IMR-90 (cell line): ENCODE data around the gene TMC3. TPM values are rescaled to one million over a fixed set of nuclear protein-coding genes. Genes with fewer than 3 reads are reported as not detected.

Experiments
- ATAC-seq: fragments of 200-7000 bp; cut with Tn5 transposase; 2 replicates; pipeline ENCODE4 v1.9.1; 2020; ENCODE audit warnings: low read depth, mild to moderate bottlenecking, moderate library complexity
- BruUV-seq: library from RNA; stranded (reverse); fragments of 400-500 nt; replicated peaks from 2 replicates; lab custom pipeline; 2021; lab: Mats Ljungman, UMichigan
- CTCF ChIA-PET: fragments of 300-600 bp; formaldehyde crosslinking; extraction: SDS; loops from one replicate; lab custom pipeline; 2021; ENCODE audit warnings: antibody characterized with exemption; lab: Yijun Ruan, JAX
- POLR2A ChIA-PET: fragments of 300-600 bp; sonication (Branson Sonifier 250); formaldehyde crosslinking; loops from one replicate; lab custom pipeline; 2022; ENCODE audit warnings: antibody characterized with exemption; ENCODE audit not compliant: unreplicated experiment; lab: Charles Lee
- DNase-seq: peaks from one replicate; pipeline ENCODE4 v3.0.0; 2013
- H2AFZ ChIP-seq: replicated peaks from 2 replicates; pipeline ENCODE3; 2013; ENCODE audit warnings: low read length, mild to moderate bottlenecking; ENCODE audit not compliant: poor library complexity
- H2AK5ac ChIP-seq: 2 replicates; pipeline ENCODE4 v1.6.1; 2013; ENCODE audit warnings: low read depth, low read length, inconsistent platforms
- H2AK9ac ChIP-seq: replicated peaks from 2 replicates; pipeline ENCODE3; 2013; ENCODE audit warnings: mild to moderate bottlenecking, low read depth, low read length, moderate library complexity; ENCODE audit not compliant: poor library complexity
- H2BK120ac ChIP-seq: 2 replicates; pipeline ENCODE4 v1.6.1; 2013; ENCODE audit warnings: low read depth, low read length, inconsistent platforms
- H2BK15ac ChIP-seq: 3 replicates; pipeline ENCODE4 v1.6.1; 2013; ENCODE audit warnings: low read depth, low read length, inconsistent platforms
- H2BK20ac ChIP-seq: 2 replicates; pipeline ENCODE4 v1.6.1; 2013; ENCODE audit warnings: low read depth, mild to moderate bottlenecking, inconsistent platforms, low read length, moderate library complexity
- H2BK5ac ChIP-seq: 2 replicates; pipeline ENCODE4 v1.6.1; 2013; ENCODE audit warnings: mild to moderate bottlenecking, low read depth, low read length, inconsistent platforms; ENCODE audit not compliant: poor library complexity, severe bottlenecking
- H3K14ac ChIP-seq: replicated peaks from 2 replicates; pipeline ENCODE4 v1.6.1; 2013; ENCODE audit warnings: low read depth, low read length, inconsistent platforms
- H3K18ac ChIP-seq: 2 replicates; pipeline ENCODE4 v1.6.1; 2013; ENCODE audit warnings: low read depth, low read length, control low read depth
- H3K23ac ChIP-seq: 2 replicates; pipeline ENCODE4 v1.6.1; 2013; ENCODE audit warnings: low read depth, low read length, inconsistent platforms
- H3K27ac ChIP-seq: 2 replicates; pipeline ENCODE4 v1.5.1; 2013; ENCODE audit warnings: mild to moderate bottlenecking, control low read depth, low read length; ENCODE audit not compliant: insufficient read depth
- H3K27me3 ChIP-seq: 2 replicates; pipeline ENCODE4 v1.6.1; 2013; ENCODE audit warnings: low read length; ENCODE audit not compliant: control insufficient read depth, insufficient read depth
- H3K36me3 ChIP-seq: 2 replicates; pipeline ENCODE4 v1.6.1; 2013; ENCODE audit warnings: low read length, mixed read lengths; ENCODE audit not compliant: control insufficient read depth, insufficient read depth
- H3K4ac ChIP-seq: 2 replicates; pipeline ENCODE4 v1.6.1; 2013; ENCODE audit warnings: low read depth, low read length, inconsistent platforms
- H3K4me1 ChIP-seq: 2 replicates; pipeline ENCODE4 v1.6.1; 2013; ENCODE audit warnings: low read length, mixed read lengths; ENCODE audit not compliant: control insufficient read depth, insufficient read depth
- H3K4me2 ChIP-seq: 2 replicates; pipeline ENCODE4 v1.6.1; 2013; ENCODE audit warnings: low read depth, mild to moderate bottlenecking, control low read depth, low read length, moderate library complexity
- H3K4me3 ChIP-seq: 2 replicates; pipeline ENCODE4 v1.5.1; 2013; ENCODE audit warnings: low read depth, mild to moderate bottlenecking, control low read depth, low read length, moderate library complexity; ENCODE audit not compliant: insufficient read depth
- H3K56ac ChIP-seq: 2 replicates; pipeline ENCODE4 v1.6.1; 2013; ENCODE audit warnings: low read length, inconsistent platforms; ENCODE audit not compliant: insufficient read depth; ENCODE audit errors: extremely low read depth
- H3K79me1 ChIP-seq, 2 experiments: 2 replicates each; pipeline ENCODE4 v1.6.1; 2013; ENCODE audit warnings: low read length in 2 of 2, inconsistent platforms in 1 of 2, low read depth in 1 of 2
- H3K9ac ChIP-seq: 2 replicates; pipeline ENCODE4 v1.6.1; 2013; ENCODE audit warnings: low read depth, low read length, control low read depth
- H3K9me1 ChIP-seq: 2 replicates; pipeline ENCODE4 v1.6.1; 2013; ENCODE audit warnings: low read length, inconsistent platforms; ENCODE audit not compliant: insufficient read depth
- H3K9me3 ChIP-seq: 2 replicates; pipeline ENCODE4 v1.6.1; 2013; ENCODE audit warnings: low read length; ENCODE audit not compliant: control insufficient read depth, insufficient read depth
- H4K20me1 ChIP-seq: 2 replicates; pipeline ENCODE4 v1.6.1; 2013; ENCODE audit warnings: low read length, inconsistent platforms; ENCODE audit not compliant: insufficient read depth
- H4K5ac ChIP-seq: 2 replicates; pipeline ENCODE4 v1.6.1; 2013; ENCODE audit warnings: mild to moderate bottlenecking, low read depth, low read length, control low read depth
- H4K8ac ChIP-seq, 2 experiments: 2 replicates each; pipeline ENCODE4 v1.6.1; 2013; ENCODE audit warnings: low read depth in 2 of 2, low read length in 2 of 2, control low read depth in 1 of 2, inconsistent platforms in 1 of 2
- H4K91ac ChIP-seq: 2 replicates; pipeline ENCODE4 v1.6.1; 2013; ENCODE audit warnings: low read depth, low read length, inconsistent platforms; ENCODE audit not compliant: insufficient read depth
- BHLHE40 ChIP-seq: fragments of 150-350 bp; IDR thresholded peaks from 2 replicates; pipeline ENCODE4 v1.6.1; 2016; ENCODE audit warnings: mild to moderate bottlenecking, low read depth, low read length
- CEBPB ChIP-seq: IDR thresholded peaks from 2 replicates; pipeline ENCODE4 v1.6.1; 2012; ENCODE audit warnings: low read depth, low read length, improper control_type of control experiment
- CHD1 ChIP-seq: IDR thresholded peaks from 2 replicates; pipeline ENCODE4 v1.6.1; 2012; ENCODE audit warnings: low read depth, low read length, improper control_type of control experiment
- CTCF ChIP-seq: conservative IDR thresholded peaks from 2 replicates; pipeline ENCODE4 v1.5.1; 2012; ENCODE audit warnings: mild to moderate bottlenecking, low read depth, low read length, improper control_type of control experiment
- ELK1 ChIP-seq: fragments of 150-350 bp; IDR thresholded peaks from 2 replicates; pipeline ENCODE4 v1.6.1; 2016; ENCODE audit warnings: low read depth, mild to moderate bottlenecking, low read length, moderate library complexity, borderline replicate concordance
- MAZ ChIP-seq: IDR thresholded peaks from 2 replicates; pipeline ENCODE4 v1.6.1; 2012; ENCODE audit warnings: low read depth, mild to moderate bottlenecking, low read length, improper control_type of control experiment, moderate library complexity, borderline replicate concordance
- MXI1 ChIP-seq: IDR thresholded peaks from 2 replicates; pipeline ENCODE4 v1.6.1; 2012; ENCODE audit warnings: low read depth, mild to moderate bottlenecking, low read length, moderate library complexity, borderline replicate concordance
- POLR2A ChIP-seq: IDR thresholded peaks from 2 replicates; pipeline ENCODE4 v1.6.1; 2012; ENCODE audit warnings: mild to moderate bottlenecking, low read depth, low read length
- RAD21 ChIP-seq: IDR thresholded peaks from 2 replicates; pipeline ENCODE4 v1.6.1; 2012; ENCODE audit warnings: low read length, improper control_type of control experiment
- RCOR1 ChIP-seq: IDR thresholded peaks from 2 replicates; pipeline ENCODE4 v1.6.1; 2012; ENCODE audit warnings: mild to moderate bottlenecking, low read length, improper control_type of control experiment; ENCODE audit not compliant: insufficient replicate concordance
- RFX5 ChIP-seq: IDR thresholded peaks from 2 replicates; pipeline ENCODE4 v1.8.0; 2012; ENCODE audit warnings: low read depth, mild to moderate bottlenecking, low read length, moderate library complexity
- SMC3 ChIP-seq: fragments of 150-350 bp; IDR thresholded peaks from 2 replicates; pipeline ENCODE4 v1.6.1; 2016; ENCODE audit warnings: low read depth, mild to moderate bottlenecking, antibody characterized with exemption, low read length, moderate library complexity
- USF2 ChIP-seq: fragments of 150-350 bp; IDR thresholded peaks from 2 replicates; pipeline ENCODE4 v1.6.1; 2017; ENCODE audit warnings: mild to moderate bottlenecking, antibody characterized with exemption, low read length, low read depth
- WGBS, 2 experiments: methylation state at CpG; one replicate each; pipeline versions ENCODE4 v1.1.5 to v1.1.7; 2013; ENCODE audit warnings: missing lambda C conversion rate in 2 of 2; ENCODE audit not compliant: insufficient read length in 1 of 2; ENCODE audit errors: extremely low coverage in 2 of 2; 5-methylcytosine and 5-hydroxymethylcytosine counted together
- dilution Hi-C: fragments of 300-500 bp; cut with HindIII; formaldehyde crosslinking; loops from one replicate; pipeline ENCODE4 v1.14.3; 2018; ENCODE audit warnings: low sequenced_read_pairs; ENCODE audit not compliant: unreplicated experiment
- in situ Hi-C: fragments of 300-500 bp; cut with MboI; formaldehyde crosslinking; loops from 3 replicates; pipeline ENCODE4 v1.14.3; 2019; ENCODE audit warnings: low sequenced_read_pairs, inconsistent platforms, mixed read lengths
- intact Hi-C: fragments of 100-400 bp; cut with micrococcal nuclease; formaldehyde crosslinking; loops from 2 replicates; pipeline ENCODE4 v1.10.0; 2022
- polyA plus RNA-seq, 3 experiments: library from polyadenylated mRNA; depleted of rRNA; stranded (reverse); fragments of >200 nt; gene quantifications; 2 replicates each; pipeline ENCODE4 v1.2.3, GENCODE V29; 2012; ENCODE audit warnings: low replicate concordance in 1 of 3
- total RNA-seq: library from RNA; depleted of rRNA; stranded (reverse); fragments of >200 nt; gene quantifications from 2 replicates; pipeline ENCODE4 v1.2.3, GENCODE V29; 2012

Gene TMC3
- total and polyA plus RNA-seq, 2 of the 4 experiments (the other 2 are of a cell fraction): not detected

GRCh38 chr15:81312790-81313543 lies 61.0 kb downstream of the TMC3 start:
- Histone ChIP-seq H4K8ac (peak overlapping the region; percentile 29 to 71; a peak in 3 of 4 replicates), H2BK5ac (peak overlapping the region; percentile 86), H3K18ac (peak overlapping the region; percentile 68), H2AK9ac (peak overlapping the region; percentile 87), H3K79me1 (0 out of 4 replicates have a peak, but pooled peaks cover 0 to 11% of the 10 kb centered on the region in 2 experiments), H3K4me1 (peaks cover 20% of the 10 kb centered on the region), H3K23ac (peak overlapping the region; percentile 66; the same call in 1 of the 2 replicates), H3K9me3 (no peaks in the 10 kb centered on the region), H2BK20ac (peak overlapping the region; percentile 91), H2AK5ac (peak overlapping the region; percentile 91), H4K20me1 (no peaks in the 10 kb centered on the region), H3K27me3 (no peaks in the 10 kb centered on the region), H3K4ac (peak overlapping the region; percentile 95), H2AFZ (peak overlapping the region; percentile 80), H4K91ac (peak overlapping the region; percentile 79), H3K14ac (peak overlapping the region; percentile 59), H3K4me3 (no peak overlapping the region), H3K27ac (peak overlapping the region; percentile 82), H3K9me1 (peaks cover 36% of the 10 kb centered on the region), H2BK15ac (peak overlapping the region; percentile 68; the same call in 2 of the 3 replicates), H4K5ac (peak overlapping the region; percentile 59), H2BK120ac (peak overlapping the region; percentile 96), H3K36me3 (peaks cover 44% of the 10 kb centered on the region), H3K9ac (no peak overlapping the region), H3K4me2 (peak overlapping the region; percentile 9; the same call in 1 of the 2 replicates), H3K56ac (peak overlapping the region; percentile 40; the same call in 1 of the 2 replicates)
- in situ Hi-C loops (no loop called here), dilution Hi-C loops (no loop called here), intact Hi-C loops (no loop called here)
- peak; percentile 88 for ATAC-seq
- 23% methylated on average over 16 of the region's 22 CpGs; no CpG with 5 or more reads in 1 of the 2 experiments for WGBS, 2 experiments
- POLR2A ChIA-PET: interaction anchor here (0.6 kb wide), 1 partner anchor 11 kb away, joined by 4 read pairs; the partner anchor contains the start of gene STARD5
- no TSS peak for BruUV-seq
- DNase-seq: peak; percentile 99
- CTCF ChIA-PET: interaction anchor here (0.7 to 1.1 kb wide), 2 partner anchors 22 to 47 kb away, joined by 3 read pairs; no protein-coding TSS in a partner anchor
- TF ChIP-seq ELK1 (no peak), CTCF (no peak), POLR2A (no peak), BHLHE40 (peak; percentile 78), MAZ (peak; percentile 35; the same call in 1 of the 2 replicates), RFX5 (no peak), SMC3 (no peak), RCOR1 (peak; percentile 14), CHD1 (no peak), USF2 (peak; percentile 31; the same call in 1 of the 2 replicates), MXI1 (no peak; the same call in 1 of the 2 replicates), RAD21 (peak; percentile 21; the same call in 1 of the 2 replicates), CEBPB (peak; percentile 100)
